ENCODE data around the gene GAS5. TPM values are rescaled to one million over a fixed set of nuclear protein-coding genes. Genes with fewer than 3 reads are reported as not detected.
"Not testable (repeated sequence)": the region's sequence is repeated elsewhere in the genome, so short reads cannot be mapped to it uniquely, and the experiment has no call there.

GAS5 gene
- 244 and 416 TPM in 2 replicates for total RNA-seq

- DNase-seq (ENCODE audit: low read depth, low spot score), result peak; percentile 99
Measured at GRCh38 chr1:173867753-173868265, at the start of gene GAS5. Gene GAS5, minus strand, starts transcription at chr1:173867989.

GRCh38 chr1:173917149-173917548 lies 49.4 kb upstream of the GAS5 start, which contains the start of gene SERPINC1:
Gene SERPINC1, minus strand, starts transcription at chr1:173917327. Its CDS starts 68 bp downstream, at chr1:173917259.
- no peak for DNase-seq (ENCODE audit: low read depth, low spot score)

- DNase-seq (ENCODE audit: low read depth, low spot score), result no peak
Measured at GRCh38 chr1:173916667-173917066, 48.9 kb upstream of the GAS5 start.

GRCh38 chr1:173915596-173915995 lies 47.8 kb upstream of the GAS5 start:
- no peak for DNase-seq (ENCODE audit: low read depth, low spot score)

GRCh38 chr1:173914366-173914871 lies 46.6 kb upstream of the GAS5 start:
- DNase-seq (ENCODE audit: low read depth, low spot score), result peak; percentile 5

- DNase-seq (ENCODE audit: low read depth, low spot score), result no peak
Measured at GRCh38 chr1:173913111-173913510, 45.3 kb upstream of the GAS5 start.

GRCh38 chr1:173903827-173904531 lies 36.2 kb upstream of the GAS5 start:
- no peak for DNase-seq (ENCODE audit: low read depth, low spot score)

- no peak for DNase-seq (ENCODE audit: low read depth, low spot score)
Measured at GRCh38 chr1:173900992-173901391, 33.2 kb upstream of the GAS5 start.

- no peak for DNase-seq (ENCODE audit: low read depth, low spot score)
Measured at GRCh38 chr1:173900427-173900826, 32.6 kb upstream of the GAS5 start.

- DNase-seq (ENCODE audit: low read depth, low spot score), result no peak
Measured at GRCh38 chr1:173894189-173894588, 26.4 kb upstream of the GAS5 start.

GRCh38 chr1:173893611-173894010 lies 25.8 kb upstream of the GAS5 start:
- DNase-seq (ENCODE audit: low read depth, low spot score), result no peak

GRCh38 chr1:173889885-173890284 lies 22.1 kb upstream of the GAS5 start:
- no peak for DNase-seq (ENCODE audit: low read depth, low spot score)

GRCh38 chr1:173888749-173889148 lies 21.0 kb upstream of the GAS5 start:
- no peak for DNase-seq (ENCODE audit: low read depth, low spot score)

- DNase-seq (ENCODE audit: low read depth, low spot score), result no peak
Measured at GRCh38 chr1:173887627-173888026, 19.8 kb upstream of the GAS5 start.

GRCh38 chr1:173886746-173887611 lies 19.2 kb upstream of the GAS5 start:
- no peak for DNase-seq (ENCODE audit: low read depth, low spot score)

- no peak for DNase-seq (ENCODE audit: low read depth, low spot score)
Measured at GRCh38 chr1:173884701-173885100, 16.9 kb upstream of the GAS5 start.

- not testable (repeated sequence) for DNase-seq (ENCODE audit: low read depth, low spot score)
Measured at GRCh38 chr1:173881117-173881516, 13.3 kb upstream of the GAS5 start.

- DNase-seq (ENCODE audit: low read depth, low spot score), result no peak
Measured at GRCh38 chr1:173878251-173878650, 10.5 kb upstream of the GAS5 start.

- no peak for DNase-seq (ENCODE audit: low read depth, low spot score)
Measured at GRCh38 chr1:173876732-173877131, 8.9 kb upstream of the GAS5 start.

- DNase-seq (ENCODE audit: low read depth, low spot score), result no peak
Measured at GRCh38 chr1:173871500-173871899, 3.7 kb upstream of the GAS5 start.

- DNase-seq (ENCODE audit: low read depth, low spot score), result no peak
Measured at GRCh38 chr1:173871091-173871490, 3.3 kb upstream of the GAS5 start.
